ENCODE measurements around the gene MSLN. TPM values are rescaled to one million over a fixed set of nuclear protein-coding genes. Genes with fewer than 3 reads are reported as not detected.

MSLN gene
- total RNA-seq, 1 donor = under 0.01 TPM

Small RNA genes lying within 50 kb of the gene (small RNA-seq; reads per million reads assigned to genes)
- not detected for gene MIR662

Other genes starting within 250 kb of the MSLN start
- gene CAPN15, start 233.0 kb upstream of the MSLN start, total RNA-seq = 25.3 and 27.1 TPM in 2 replicates
- under 0.01 TPM in 1 of 2 replicates, not detected in the other for gene PRR35, start 200.3 kb upstream of the MSLN start, total RNA-seq
- gene NHLRC4, start 193.7 kb upstream of the MSLN start, total RNA-seq = 1.2 and 2.2 TPM in 2 replicates
- gene PIGQ, start 190.8 kb upstream of the MSLN start, total RNA-seq = 25.6 and 29.0 TPM in 2 replicates
- gene RAB40C, start 170.7 kb upstream of the MSLN start, total RNA-seq = 11.2 and 13.3 TPM in 2 replicates
- gene WFIKKN1, start 129.7 kb upstream of the MSLN start, total RNA-seq = under 0.01 and 0.36 TPM in 2 replicates
- 72.8 and 76.0 TPM in 2 replicates for gene METTL26, start 124.4 kb upstream of the MSLN start, total RNA-seq
- 20.0 and 20.3 TPM in 2 replicates for gene MCRIP2, start 118.9 kb upstream of the MSLN start, total RNA-seq
- 10.3 and 19.2 TPM in 2 replicates for gene WDR90, start 111.4 kb upstream of the MSLN start, total RNA-seq
- gene RHOT2, start 92.6 kb upstream of the MSLN start, total RNA-seq = 35.9 and 42.0 TPM in 2 replicates
- gene RHBDL1, start 85.1 kb upstream of the MSLN start, total RNA-seq = 0.88 and 1.1 TPM in 2 replicates
- gene STUB1, start 80.3 kb upstream of the MSLN start, total RNA-seq = 88.1 and 102 TPM in 2 replicates
- gene JMJD8, start 76.4 kb upstream of the MSLN start, total RNA-seq = 48.0 and 48.5 TPM in 2 replicates
- gene WDR24, start 70.3 kb upstream of the MSLN start, total RNA-seq = 8.0 and 8.7 TPM in 2 replicates
- not detected in 2 replicates for gene FBXL16, start 54.9 kb upstream of the MSLN start, total RNA-seq
- gene METRN, start 45.6 kb upstream of the MSLN start, total RNA-seq = 30.9 and 33.3 TPM in 2 replicates
- gene ANTKMT, start 39.6 kb upstream of the MSLN start, total RNA-seq = 20.9 and 21.7 TPM in 2 replicates
- gene CCDC78, start 34.3 kb upstream of the MSLN start, total RNA-seq = 2.1 and 2.2 TPM in 2 replicates
- 12.7 and 16.3 TPM in 2 replicates for gene HAGHL, start 33.6 kb upstream of the MSLN start, total RNA-seq
- 32.2 and 35.1 TPM in 2 replicates for gene CIAO3, start 19.7 kb upstream of the MSLN start, total RNA-seq
- gene RPUSD1, start 27.6 kb downstream of the MSLN start, total RNA-seq = 23.3 and 28.2 TPM in 2 replicates
- gene CHTF18, start 27.9 kb downstream of the MSLN start, total RNA-seq = 3.3 and 3.8 TPM in 2 replicates
- not detected in 2 replicates for gene GNG13, start 40.0 kb downstream of the MSLN start, total RNA-seq
- gene LMF1, start 210.2 kb downstream of the MSLN start, total RNA-seq = 25.3 and 35.8 TPM in 2 replicates
- gene SOX8, start 221.0 kb downstream of the MSLN start, total RNA-seq = under 0.01 TPM in 1 of 2 replicates, not detected in the other

All from osteoblast (primary cell).